Measurements from ENCODE around the gene NCKAP5.

GRCh38 chr2:133433455-133434451, 134.5 kb downstream of the NCKAP5 start:
- TF ChIP-seq POLR2AphosphoS5 (IDR thresholded peaks at IDR 0.05; ENCODE audit: low read depth, low read length) = no peak
- TF ChIP-seq TAF1 (IDR thresholded peaks at IDR 0.05; ENCODE audit: borderline replicate concordance, low read depth, low read length) = no peak

Measured in GM12892 (cell line).